Measurements from ENCODE around the gene PTPRJ. TPM values are rescaled to one million over a fixed set of nuclear protein-coding genes. Genes with fewer than 3 reads are reported as not detected.

PTPRJ gene
- total RNA-seq, 1 donor from 2014 or later, result 18.6 TPM

DNA sequence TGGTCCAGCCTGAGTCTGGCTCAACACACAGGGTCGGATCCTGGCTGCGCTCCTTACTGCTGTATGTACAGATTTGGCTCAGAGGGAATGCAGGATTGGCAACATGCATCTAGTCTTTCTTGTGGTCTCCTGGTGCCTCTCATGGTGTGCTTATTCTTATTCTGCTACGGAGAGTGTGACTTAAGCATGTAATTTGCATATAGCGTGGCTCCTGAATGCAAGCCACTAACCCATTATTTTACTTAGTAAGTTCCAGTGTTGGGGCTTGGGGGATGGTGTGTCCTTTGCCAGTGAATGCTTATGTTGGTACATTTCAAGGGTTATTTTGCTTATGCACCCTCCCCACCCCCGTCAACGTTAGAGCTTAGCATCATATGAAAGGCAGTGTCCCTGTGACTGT lies 51.2 kb downstream of the PTPRJ start:
- Mint-ChIP-seq H3K9me3 (no peaks in the 10 kb centered on the region), H3K27ac (peak overlapping the region; percentile 39), H3K27me3 (no peaks in the 10 kb centered on the region), H3K36me3 (peaks cover 4% of the 10 kb centered on the region), H3K4me3 (no peak overlapping the region), H3K4me1 (ENCODE audit: unreplicated experiment) (peaks cover 39% of the 10 kb centered on the region)
- no peak for TF ChIP-seq CTCF (conservative IDR thresholded peaks at IDR 0.05)
- DNase-seq (ENCODE audit: extremely low spot score, unreplicated experiment), result no peak

DNA sequence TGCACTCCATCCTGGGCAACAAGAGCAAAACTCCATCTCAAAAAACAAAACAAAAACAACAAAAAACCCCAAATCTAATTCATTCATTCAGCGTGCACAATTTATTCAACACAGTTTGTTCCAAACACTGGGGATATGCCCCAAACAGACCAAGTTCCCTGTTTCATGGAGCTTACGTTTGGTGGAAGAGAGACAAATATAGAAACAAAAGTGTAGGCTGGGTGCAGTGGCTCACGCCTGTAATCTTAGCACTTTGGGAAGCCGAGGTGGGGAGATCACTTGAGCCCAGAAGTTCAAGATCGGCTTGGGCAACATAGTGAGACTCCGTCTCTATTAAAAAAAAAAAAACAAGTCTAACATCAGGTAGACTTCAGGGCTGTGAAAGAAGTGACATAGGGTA lies 52.4 kb downstream of the PTPRJ start:
- Mint-ChIP-seq H3K27ac (no peak overlapping the region), H3K36me3 (peaks cover 4% of the 10 kb centered on the region), H3K27me3 (no peaks in the 10 kb centered on the region), H3K4me3 (no peak overlapping the region), H3K9me3 (no peaks in the 10 kb centered on the region), H3K4me1 (ENCODE audit: unreplicated experiment) (peaks cover 44% of the 10 kb centered on the region)
- no peak for TF ChIP-seq CTCF (conservative IDR thresholded peaks at IDR 0.05)
- no peak for DNase-seq (ENCODE audit: extremely low spot score, unreplicated experiment)

DNA sequence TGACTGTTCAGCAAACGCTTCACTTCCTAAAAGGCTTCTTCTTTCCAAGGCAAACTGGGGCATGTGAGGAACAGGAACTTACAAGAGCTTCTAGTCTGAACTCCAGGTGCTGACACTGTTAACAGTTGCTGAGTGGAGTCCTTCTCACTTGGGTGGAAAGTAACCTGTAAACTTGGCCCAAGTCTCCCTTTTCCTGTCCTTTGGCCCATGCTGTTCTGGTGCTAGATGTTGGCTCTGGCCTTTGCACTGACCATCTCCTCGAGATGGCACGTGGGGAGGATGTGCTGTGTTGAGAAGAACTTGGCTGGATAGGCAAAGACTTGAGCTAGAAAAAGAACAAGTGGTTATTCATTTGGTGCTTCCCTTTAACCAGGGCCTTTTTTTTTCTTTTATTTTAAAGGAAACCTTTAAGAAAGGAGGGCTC lies 53.6 kb downstream of the PTPRJ start:
- H3K36me3 Mint-ChIP-seq, result peaks cover 4% of the 10 kb centered on the region
- no peaks in the 10 kb centered on the region for H3K27me3 Mint-ChIP-seq
- peaks cover 46% of the 10 kb centered on the region for H3K4me1 Mint-ChIP-seq (ENCODE audit: unreplicated experiment)
- no peak for DNase-seq (ENCODE audit: extremely low spot score, unreplicated experiment)
- TF ChIP-seq CTCF (conservative IDR thresholded peaks at IDR 0.05), result no peak
- no peak overlapping the region for H3K27ac Mint-ChIP-seq
- H3K9me3 Mint-ChIP-seq, result no peaks in the 10 kb centered on the region
- no peak overlapping the region for H3K4me3 Mint-ChIP-seq

GRCh38 chr11:48034926-48035871 lies 54.8 kb downstream of the PTPRJ start:
- H3K27ac Mint-ChIP-seq, result no peak overlapping the region
- TF ChIP-seq CTCF (conservative IDR thresholded peaks at IDR 0.05), result no peak
- no peak overlapping the region for H3K4me3 Mint-ChIP-seq
- no peaks in the 10 kb centered on the region for H3K9me3 Mint-ChIP-seq
- H3K36me3 Mint-ChIP-seq, result peaks cover 4% of the 10 kb centered on the region
- peaks cover 44% of the 10 kb centered on the region for H3K4me1 Mint-ChIP-seq (ENCODE audit: unreplicated experiment)
- no peak for DNase-seq (ENCODE audit: extremely low spot score, unreplicated experiment)
- no peaks in the 10 kb centered on the region for H3K27me3 Mint-ChIP-seq

- H3K9me3 Mint-ChIP-seq, result no peaks in the 10 kb centered on the region
- peaks cover 49% of the 10 kb centered on the region for H3K4me1 Mint-ChIP-seq (ENCODE audit: unreplicated experiment)
- H3K36me3 Mint-ChIP-seq, result peaks cover 4% of the 10 kb centered on the region
- H3K27me3 Mint-ChIP-seq, result no peaks in the 10 kb centered on the region
- no peak for DNase-seq (ENCODE audit: extremely low spot score, unreplicated experiment)
- TF ChIP-seq CTCF (conservative IDR thresholded peaks at IDR 0.05), result no peak
- no peak overlapping the region for H3K27ac Mint-ChIP-seq
- no peak overlapping the region for H3K4me3 Mint-ChIP-seq
Observed at GRCh38 chr11:48036011-48036410, 55.7 kb downstream of the PTPRJ start.

Data from type B pancreatic cell (in vitro differentiated cells).